KBM-7 (cell line): ENCODE results near the gene DOK7.
"Not testable (repeated sequence)": the region's sequence is repeated elsewhere in the genome, so short reads cannot be mapped to it uniquely, and the experiment has no call there.

ENCODE experiments used
- DNase-seq: peaks from one replicate; pipeline ENCODE4 v3.0.0-alpha.2; 2015
- in situ Hi-C: fragments of 300-500 bp; cut with MboI; formaldehyde crosslinking; loops from 2 replicates; pipeline ENCODE4 v1.14.3; 2020; ENCODE audit warnings: low sequenced_read_pairs, low pct_unique_long_range_greater_than_20kb, mixed read lengths

DOK7 gene

DNA sequence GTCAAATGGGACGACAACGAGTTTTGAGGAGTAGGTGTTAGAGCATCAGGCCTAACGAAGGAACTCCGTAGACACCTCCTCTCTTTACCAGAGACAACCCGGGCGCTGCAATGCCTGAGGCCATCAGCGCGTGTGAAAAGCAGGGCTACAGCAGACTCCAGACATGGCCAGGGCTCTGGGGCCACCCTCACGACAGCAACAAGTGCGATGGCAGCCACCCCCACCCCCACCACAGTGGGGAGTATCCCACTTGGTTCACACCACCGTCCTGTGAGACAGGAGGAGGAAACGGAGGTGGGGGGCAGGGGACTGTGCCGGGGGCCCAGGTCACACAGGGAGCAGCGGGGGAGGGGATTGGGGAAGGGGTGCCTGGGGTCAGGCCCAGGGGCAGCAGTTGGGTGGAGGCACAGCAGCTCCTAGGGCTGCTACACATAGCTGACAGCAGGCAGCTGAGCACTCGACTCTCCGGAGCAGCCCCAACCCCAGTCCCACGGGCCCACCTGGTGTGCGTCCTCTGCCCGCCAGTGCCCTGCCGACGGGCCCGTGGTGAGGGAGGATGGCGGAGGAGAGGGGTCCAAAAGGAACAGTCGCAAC, 60.6 kb downstream of the DOK7 start:
- in situ Hi-C loops: no loop called here
- DNase-seq: no peak

DNA sequence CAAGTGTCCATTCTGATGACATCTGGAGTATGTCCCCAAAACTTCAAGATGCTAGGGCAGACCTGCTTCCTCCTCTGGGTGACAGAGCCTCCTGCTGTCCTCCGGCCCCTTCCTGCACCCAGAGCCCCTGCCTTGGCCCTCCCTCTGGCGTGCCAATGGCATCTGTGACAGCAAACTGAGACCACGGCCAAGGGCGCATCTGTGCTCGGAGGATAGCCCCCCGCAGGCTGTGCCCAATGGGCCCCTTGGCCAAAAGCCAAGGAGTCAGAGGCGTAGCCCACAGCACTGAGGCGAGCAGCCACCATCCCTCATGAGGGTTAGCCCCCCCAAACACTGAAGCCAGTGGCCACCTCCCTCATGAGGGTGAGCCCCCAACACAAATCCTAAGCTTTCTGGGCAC, 61.2 kb downstream of the DOK7 start:
- in situ Hi-C loops: no loop called here
- no peak for DNase-seq

DNA sequence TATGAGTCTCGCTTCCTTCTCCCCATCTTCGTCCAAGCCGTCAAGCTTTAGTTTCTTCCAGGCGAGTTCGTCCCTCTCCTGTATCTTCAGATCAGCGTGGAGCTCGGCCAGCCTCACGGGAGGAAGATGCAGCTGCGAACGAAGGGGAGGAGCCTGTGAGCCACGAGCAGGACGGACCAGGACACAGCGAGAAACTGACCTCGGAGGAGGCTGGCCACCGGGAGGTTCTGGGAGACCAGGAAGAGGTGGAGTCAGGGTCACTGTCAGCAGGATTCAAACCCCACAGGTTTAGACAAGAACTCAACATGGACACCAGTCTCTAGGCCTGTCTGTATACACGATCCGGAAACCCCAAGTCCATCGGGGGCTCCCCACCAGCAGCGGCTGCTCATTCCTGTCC, 61.8 kb downstream of the DOK7 start:
- in situ Hi-C loops: no loop called here

GRCh38 chr4:3525532-3526430, 62.7 kb downstream of the DOK7 start:
- in situ Hi-C loops: no loop called here
- no peak for DNase-seq

More for the DNA sequence above, 61.8 kb downstream of the DOK7 start:
- DNase-seq: no peak

DNA sequence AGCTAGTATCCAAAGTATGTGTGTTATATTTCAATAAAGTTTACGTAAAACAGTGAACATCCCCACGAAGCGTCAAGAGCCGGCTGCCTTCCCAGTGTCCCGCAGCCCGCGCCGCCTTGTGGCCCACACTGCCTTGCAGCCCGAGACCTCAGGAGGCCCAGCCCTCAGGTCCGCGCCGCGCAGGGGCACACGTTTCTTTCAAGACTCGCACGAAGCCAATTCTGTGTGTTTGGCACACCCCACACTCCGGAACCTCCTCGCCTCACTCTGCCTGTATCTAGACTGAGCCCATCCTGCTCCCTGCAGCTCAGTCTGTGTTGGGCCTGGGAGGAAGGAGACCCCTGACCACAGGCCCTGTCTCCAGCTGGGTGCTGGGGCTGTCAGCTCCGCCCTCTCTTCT, 63.4 kb downstream of the DOK7 start:
- in situ Hi-C loops: no loop called here
- no peak for DNase-seq

- in situ Hi-C loops: no loop called here
- DNase-seq: no peak
Observed at GRCh38 chr4:3527101-3527913, 64.2 kb downstream of the DOK7 start.

GRCh38 chr4:3527914-3528876, 65.1 kb downstream of the DOK7 start:
- DNase-seq: no peak
- in situ Hi-C loops: no loop called here

DNA sequence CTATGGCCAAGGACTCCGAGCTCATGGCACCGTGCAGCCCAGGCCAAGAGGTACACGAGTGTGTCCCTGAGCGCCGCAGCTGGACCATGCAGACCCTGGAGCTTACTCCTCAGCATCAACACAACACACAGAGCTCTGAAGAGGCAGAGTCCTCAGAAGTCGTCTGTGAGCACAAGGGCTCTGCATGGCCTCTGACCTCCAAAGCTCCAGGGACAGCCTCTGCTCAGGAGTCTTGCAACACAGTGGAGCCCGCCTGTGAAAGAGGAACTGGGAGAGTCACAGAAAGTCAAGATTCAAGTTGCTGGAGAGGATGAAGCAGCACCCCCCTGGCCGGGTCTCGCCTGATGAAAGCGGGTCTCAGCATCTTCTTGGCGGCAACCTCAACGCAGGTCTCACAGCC, 66.3 kb downstream of the DOK7 start:
- in situ Hi-C loops: no loop called here
- DNase-seq: peak; percentile 58

GRCh38 chr4:3530051-3530450, 66.9 kb downstream of the DOK7 start:
- no peak for DNase-seq
- in situ Hi-C loops: no loop called here

DNA sequence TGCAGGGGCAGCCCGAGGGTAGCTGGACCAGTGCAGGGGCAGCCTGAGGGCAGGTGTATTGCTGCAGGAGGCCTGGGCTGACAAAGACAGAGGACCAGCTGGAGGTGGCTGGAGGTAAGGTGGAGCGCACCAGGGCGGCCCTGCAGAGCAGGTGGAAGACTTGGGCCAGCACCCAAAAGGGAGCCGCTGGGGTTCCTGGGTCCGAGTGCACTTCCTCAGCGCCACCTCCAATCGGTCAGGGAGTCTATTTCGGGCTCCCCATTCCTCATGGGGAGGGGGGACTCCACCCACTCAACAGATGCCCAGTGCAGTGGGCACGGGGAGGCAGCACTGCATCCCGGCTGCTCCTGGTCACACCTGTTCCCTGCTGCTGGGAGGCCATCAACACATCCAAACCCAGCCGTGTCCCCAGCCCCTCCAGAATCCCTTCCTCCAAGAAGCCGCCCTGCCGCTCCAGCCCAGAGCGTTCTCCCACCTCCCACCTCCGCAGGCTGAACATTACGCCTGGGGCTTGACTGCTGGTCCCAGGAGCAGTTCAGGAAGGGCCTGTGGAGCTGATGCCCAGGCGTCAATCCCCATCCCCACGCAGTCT, 67.7 kb downstream of the DOK7 start:
- in situ Hi-C loops: no loop called here
- DNase-seq: no peak

- DNase-seq: peak; percentile 26
- in situ Hi-C loops: no loop called here
Observed at GRCh38 chr4:3531318-3531878, 68.3 kb downstream of the DOK7 start.

GRCh38 chr4:3531879-3532750, 69.0 kb downstream of the DOK7 start, which contains the start of gene LRPAP1:
Gene LRPAP1, minus strand, starts transcription at chr4:3532422. Its CDS starts 10 bp downstream, at chr4:3532412.
- in situ Hi-C loops: no loop called here
- peak; percentile 76 for DNase-seq

DNA sequence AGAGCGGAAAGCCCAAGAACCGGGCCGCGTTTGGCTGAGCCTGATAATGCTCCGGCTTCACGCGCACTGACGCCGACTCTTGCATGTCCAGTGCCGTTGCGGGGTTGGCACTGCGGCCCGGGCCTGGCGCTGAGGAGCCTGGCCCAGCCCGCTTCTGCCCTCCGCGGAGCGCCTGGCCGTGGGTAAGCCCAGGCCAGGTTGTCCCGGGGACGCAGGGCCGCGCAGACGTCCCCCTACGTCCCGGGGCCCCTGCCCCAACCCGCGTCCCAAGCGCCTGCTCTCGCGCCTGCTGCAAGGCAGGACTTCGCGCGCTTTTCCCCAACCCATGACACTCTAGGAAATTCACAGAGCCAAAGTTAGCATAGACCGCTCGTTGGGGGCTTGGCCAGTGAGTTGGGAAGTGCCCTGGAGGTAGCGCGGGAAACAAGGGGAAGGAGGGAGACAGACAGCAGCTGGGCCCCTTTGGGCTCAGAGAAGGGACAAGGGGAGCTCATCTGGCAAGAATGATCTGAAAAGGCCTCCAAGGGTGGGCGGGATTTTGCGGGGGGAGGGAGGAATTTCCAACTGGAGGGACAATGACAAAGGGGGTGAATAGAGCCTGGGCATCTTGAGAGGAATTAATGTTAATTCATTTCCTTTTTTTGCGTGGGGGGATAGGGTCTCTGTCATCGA, 69.8 kb downstream of the DOK7 start:
- in situ Hi-C loops: no loop called here
- no peak for DNase-seq

DNA sequence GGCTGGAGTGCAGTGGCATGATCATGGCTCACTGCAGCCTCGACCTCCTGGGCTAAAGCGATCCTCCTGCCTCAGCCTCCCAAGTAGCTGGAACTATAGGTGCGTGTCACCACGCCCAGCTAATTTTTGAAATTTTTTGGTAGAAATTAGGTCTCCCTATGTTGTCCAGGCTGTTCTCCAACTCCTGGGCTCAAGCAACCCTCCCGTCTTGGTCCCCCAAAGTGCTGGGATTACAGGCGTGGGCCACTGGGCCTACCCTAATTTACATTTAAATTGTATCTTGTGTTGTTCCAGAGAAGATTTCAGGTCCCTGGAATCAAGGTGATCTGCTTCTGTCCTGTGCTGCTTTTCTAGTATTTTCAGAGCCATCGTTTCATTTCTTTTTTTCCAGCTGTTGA, 70.3 kb downstream of the DOK7 start:
- no peak for DNase-seq
- in situ Hi-C loops: no loop called here

DNA sequence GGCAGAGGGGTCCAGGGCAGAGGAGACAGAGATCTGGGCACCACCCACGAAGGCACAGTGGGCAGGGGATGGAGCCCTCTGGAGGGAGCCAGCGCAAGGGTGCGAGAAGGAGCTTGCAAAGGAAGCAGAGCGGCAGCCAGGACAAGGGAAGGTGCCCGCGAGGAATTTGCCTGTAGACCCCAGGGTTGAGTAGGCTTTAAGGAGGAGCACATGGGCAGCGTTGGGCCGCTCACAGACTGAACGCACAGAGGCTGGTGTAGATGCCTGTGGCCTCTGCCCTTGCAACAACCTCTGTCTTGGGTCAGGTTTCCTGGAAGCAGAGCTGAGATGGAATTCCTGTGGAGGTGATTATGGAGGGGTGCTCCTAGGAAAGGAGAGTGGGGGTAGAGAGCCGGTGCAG, 72.7 kb downstream of the DOK7 start:
- DNase-seq, in situ Hi-C loops: not testable (repeated sequence)

- DNase-seq, in situ Hi-C loops: not testable (repeated sequence)
Observed at GRCh38 chr4:3538906-3539305, 75.8 kb downstream of the DOK7 start.

- DNase-seq, in situ Hi-C loops: not testable (repeated sequence)
Observed at GRCh38 chr4:3543415-3543814, 80.3 kb downstream of the DOK7 start.
